Esophagus muscularis mucosa (tissue), 4 donors: ENCODE measurements around the gene AJAP1. TPM values are rescaled to one million over a fixed set of nuclear protein-coding genes. Genes with fewer than 3 reads are reported as not detected.

Experiments used
- DNase-seq: peaks from one replicate; pipeline ENCODE4 v3.0.0-alpha.2; 2017; ENCODE audit errors: extremely low spot score
- H3K27ac ChIP-seq, 4 donors: fragments of 200-600 bp; sonication (generic); replicated peaks in 1 of 4; 1 replicate in 3 of 4; 2 replicates in 1 of 4; pipeline ENCODE4 v1.5.1; 2016 to 2019; ENCODE audit warnings: mild to moderate bottlenecking in 1 of 4
- H3K27me3 ChIP-seq, 4 donors: fragments of 200-600 bp; sonication (generic); one replicate each; pipeline versions ENCODE4 v1.5.1 to v1.6.0; 2016 to 2019
- H3K36me3 ChIP-seq, 4 donors: fragments of 200-600 bp; sonication (generic); one replicate each; pipeline ENCODE4 v1.5.1; 2016 to 2019
- H3K4me1 ChIP-seq, 4 donors: fragments of 200-600 bp; sonication (generic); one replicate each; pipeline ENCODE4 v1.5.1; 2016 to 2019
- H3K4me3 ChIP-seq, 4 donors: fragments of 200-600 bp; sonication (generic); 1 replicate in 2 of 4; 2 replicates in 2 of 4; pipeline ENCODE4 v1.5.1; 2016 to 2019; ENCODE audit warnings: mild to moderate bottlenecking in 4 of 4, moderate library complexity in 1 of 4
- H3K9me3 ChIP-seq, 4 donors: fragments of 200-600 bp; sonication (generic); 1 replicate in 3 of 4; 2 replicates in 1 of 4; pipeline ENCODE4 v1.5.1; 2016 to 2019
- CTCF ChIP-seq, 3 experiments: fragments of 200-600 bp in 2 of 3; fragments of 450-650 bp in 1 of 3; sonication (generic) in 2 of 3; IDR thresholded peaks; one replicate each; pipeline ENCODE4 v1.5.1; 2017 to 2019; ENCODE audit warnings: antibody characterized with exemption in 3 of 3, mild to moderate bottlenecking in 2 of 3, moderate library complexity in 1 of 3
- EP300 ChIP-seq: sonication (generic); formaldehyde crosslinking; IDR thresholded peaks from one replicate; pipeline ENCODE4 v1.6.1; 2017; ENCODE audit warnings: antibody characterized with exemption
- POLR2A ChIP-seq: fragments of 450-650 bp; IDR thresholded peaks from one replicate; pipeline ENCODE4 v1.6.1; 2017; ENCODE audit warnings: antibody characterized with exemption, moderate library complexity, mild to moderate bottlenecking, low read depth
- POLR2AphosphoS5 ChIP-seq, 2 donors: sonication (generic); formaldehyde crosslinking; IDR thresholded peaks; one replicate each; pipeline ENCODE4 v1.6.1; 2017; ENCODE audit warnings: antibody characterized with exemption in 2 of 2
- WGBS: methylation state at CpG from one replicate; pipeline ENCODE4 v1.1.5; 2018; 5-methylcytosine and 5-hydroxymethylcytosine counted together
- intact Hi-C: fragments of 100-400 bp; cut with DNase I; formaldehyde crosslinking; loops from one replicate; pipeline ENCODE4 v1.15.1; 2023
- total RNA-seq, 4 donors: library from RNA; depleted of rRNA; stranded (reverse); fragments of >200 nt; gene quantifications; one replicate each; pipeline versions ENCODE4 v1.1.0 to v1.2.1, GENCODE V29; 2016

Gene AJAP1
- total RNA-seq, 4 donors from 2014 or later = 0.40 to 0.84 (median 0.54) TPM

- H3K27me3 ChIP-seq = peaks cover 0 to 8% (median 0%) of the 10 kb centered on the region in 4 donors
- TF ChIP-seq POLR2A (no peak), CTCF (IDR thresholded peaks at IDR 0.05) (no peak), POLR2AphosphoS5 (IDR thresholded peaks at IDR 0.05) (no peak), EP300 (no peak)
- no peak overlapping the region for H3K4me3 ChIP-seq
- H3K36me3 ChIP-seq = no peaks in the 10 kb centered on the region
- 83% methylated on average over 18 of the region's 26 CpGs for WGBS
- no peak for DNase-seq
- H3K9me3 ChIP-seq = peaks cover 0 to 5% (median 0%) of the 10 kb centered on the region in 4 donors
- H3K27ac ChIP-seq = no peak overlapping the region
- intact Hi-C loops = no loop called here
- peaks cover 0 to 4% (median 0%) of the 10 kb centered on the region in 4 donors for H3K4me1 ChIP-seq
These were observed 72.4 kb downstream of the AJAP1 start for GRCh38 chr1:4726620-4727341.

- WGBS = 78% methylated on average over 14 of the region's 19 CpGs
- no peak overlapping the region for H3K27ac ChIP-seq
- H3K4me1 ChIP-seq = peaks cover 0 to 4% (median 0%) of the 10 kb centered on the region in 4 donors
- H3K36me3 ChIP-seq = no peaks in the 10 kb centered on the region
- no peak for DNase-seq
- no peak for TF ChIP-seq CTCF (IDR thresholded peaks at IDR 0.05)
- TF ChIP-seq EP300 = no peak
- no peak for TF ChIP-seq POLR2AphosphoS5 (IDR thresholded peaks at IDR 0.05)
- no peak for TF ChIP-seq POLR2A
- H3K4me3 ChIP-seq = no peak overlapping the region
- H3K9me3 ChIP-seq = no peaks in the 10 kb centered on the region
- intact Hi-C loops = no loop called here
- peaks cover 0 to 8% (median 0%) of the 10 kb centered on the region in 4 donors for H3K27me3 ChIP-seq
These were observed 74.1 kb downstream of the AJAP1 start for GRCh38 chr1:4728319-4729089.

- 88% methylated on average over 5 of the region's 12 CpGs for WGBS
- no peak overlapping the region for H3K4me3 ChIP-seq
- no peaks in the 10 kb centered on the region for H3K36me3 ChIP-seq
- intact Hi-C loops = no loop called here
- TF ChIP-seq POLR2AphosphoS5 (IDR thresholded peaks at IDR 0.05) = no peak
- no peak for TF ChIP-seq CTCF (IDR thresholded peaks at IDR 0.05)
- H3K4me1 ChIP-seq = peaks cover 0 to 4% (median 0%) of the 10 kb centered on the region in 4 donors
- no peaks in the 10 kb centered on the region for H3K9me3 ChIP-seq
- DNase-seq = no peak
- peaks cover 0 to 13% (median 0%) of the 10 kb centered on the region in 4 donors for H3K27me3 ChIP-seq
- no peak overlapping the region for H3K27ac ChIP-seq
These were observed 74.7 kb downstream of the AJAP1 start for GRCh38 chr1:4729090-4729471.

GRCh38 chr1:4730078-4730477, 75.7 kb downstream of the AJAP1 start:
- no peak for DNase-seq
- Histone ChIP-seq H3K4me3 (no peak overlapping the region), H3K36me3 (no peaks in the 10 kb centered on the region), H3K27me3 (peaks cover 0 to 19% (median 0%) of the 10 kb centered on the region in 4 donors), H3K4me1 (peaks cover 0 to 4% (median 0%) of the 10 kb centered on the region in 4 donors), H3K9me3 (no peaks in the 10 kb centered on the region), H3K27ac (no peak overlapping the region)
- intact Hi-C loops = no loop called here
- WGBS = 65% methylated on average over 12 of the region's 12 CpGs
- no peak for TF ChIP-seq EP300
- TF ChIP-seq POLR2AphosphoS5 (IDR thresholded peaks at IDR 0.05) = no peak
- TF ChIP-seq CTCF (IDR thresholded peaks at IDR 0.05) = no peak
- TF ChIP-seq POLR2A = no peak
